B cell (primary cell): ENCODE results near the gene NOVA1.

Source experiments
- CTCF ChIP-seq: fragments of 200-600 bp; IDR thresholded peaks from one replicate; pipeline ENCODE4 v1.8.0; 2022; ENCODE audit warnings: antibody characterized with exemption, mild to moderate bottlenecking
- EZH2 ChIP-seq: IDR thresholded peaks from 2 replicates; pipeline ENCODE4 v1.6.1; 2012; ENCODE audit warnings: borderline replicate concordance, low read depth, mild to moderate bottlenecking, moderate library complexity, low read length; ENCODE audit not compliant: insufficient read depth, poor library complexity, severe bottlenecking

- no peak for TF ChIP-seq CTCF
- no peak for TF ChIP-seq EZH2
Measured at GRCh38 chr14:26605602-26606001, 7.8 kb upstream of the NOVA1 start.
